ENCODE data around the gene PTS. TPM values are rescaled to one million over a fixed set of nuclear protein-coding genes. Genes with fewer than 3 reads are reported as not detected.

PTS gene
- total RNA-seq (10 to 100 TPM; 23.6 to 26.9 TPM), polyA plus RNA-seq (10 to 100 TPM; 11.2 to 11.4 TPM)

GRCh38 chr11:112226062-112226830, at the start of gene PTS:
PTS (plus strand) TSS chr11:112226428; CDS start chr11:112226444, 16 bp downstream.
- H3K36me3 ChIP-seq (ENCODE audit: insufficient read depth, low read length) = peaks cover 13% of the 10 kb centered on the region
- H3K9me3 ChIP-seq (ENCODE audit: control insufficient read depth in 1 of 2, low read length in 2 of 2) = no peaks in the 10 kb centered on the region
- peaks cover 15% of the 10 kb centered on the region for H3K4me1 ChIP-seq (ENCODE audit: insufficient read depth, low read length)
- Mint-ChIP-seq H3K36me3 (peaks cover 20 to 39% of the 10 kb centered on the region in 2 donors), H3K4me3 (peak within 1 kb of the TSS; percentile 92 to 96 (median 94)), H3K4me1 (peaks cover 19 to 32% (median 22%) of the 10 kb centered on the region in 4 donors), H3K9me3 (no peaks in the 10 kb centered on the region), H3K27me3 (no peaks in the 10 kb centered on the region), H3K27ac (peak within 1 kb of the TSS; percentile 96 to 99 (median 99))
- peak; percentile 81 to 91 (median 88) for DNase-seq
- POLR2A ChIA-PET (ENCODE audit: partially characterized antibody) = interaction anchor here (0.5 to 2.4 kb wide), 9 partner anchors 15 to 1088 kb away, joined by 3 to 16 read pairs (median 4); partner anchors contain the start of genes ALG9 and TTC12
- H3K4me3 ChIP-seq (ENCODE audit: low read length in 2 of 2) = peak within 1 kb of the TSS; percentile 98 to 100
- H3K27me3 ChIP-seq (ENCODE audit: insufficient read depth, low read length) = no peaks in the 10 kb centered on the region
- intact Hi-C loops (cut with micrococcal nuclease) = loop anchor here (1.0 to 5.0 kb wide), 4 partner anchors 299 to 1547 kb away; partner anchors contain the start of genes CFAP68, FDXACB1, TTC12 and ZW10
- CTCF ChIA-PET (ENCODE audit: partially characterized antibody) = interaction anchor here (21.5 kb wide), 1 partner anchor 54 kb away, joined by 452 read pairs; no protein-coding TSS in a partner anchor
- H3K27ac ChIP-seq (ENCODE audit: low read depth, low read length) = peak within 1 kb of the TSS; percentile 98

- ChIA-PET POLR2A (ENCODE audit: partially characterized antibody) (interaction anchor here (0.7 kb wide), 1 partner anchor 1759 kb away, joined by 3 read pairs; no protein-coding TSS in a partner anchor), CTCF (ENCODE audit: partially characterized antibody) (no interaction called here)
- peaks cover 0 to 4% (median 0%) of the 10 kb centered on the region in 8 donors for H3K9me3 Mint-ChIP-seq
- Histone ChIP-seq H3K36me3 (ENCODE audit: insufficient read depth, low read length) (no peaks in the 10 kb centered on the region), H3K4me3 (ENCODE audit: low read length in 2 of 2) (no peak overlapping the region), H3K9me3 (ENCODE audit: control insufficient read depth in 1 of 2, low read length in 2 of 2) (no peaks in the 10 kb centered on the region), H3K4me1 (ENCODE audit: insufficient read depth, low read length) (peaks cover 9% of the 10 kb centered on the region), H3K27me3 (ENCODE audit: insufficient read depth, low read length) (no peaks in the 10 kb centered on the region), H3K27ac (ENCODE audit: low read depth, low read length) (no peak overlapping the region)
- intact Hi-C loops (cut with micrococcal nuclease) = no loop called here
- peaks cover 0 to 4% of the 10 kb centered on the region in 2 donors for H3K36me3 Mint-ChIP-seq
- DNase-seq = no peak
- peaks cover 11 to 17% of the 10 kb centered on the region in 2 donors for H3K27me3 Mint-ChIP-seq
- peaks cover 0 to 12% (median 9%) of the 10 kb centered on the region in 4 donors for H3K4me1 Mint-ChIP-seq
- H3K4me3 Mint-ChIP-seq = no peak overlapping the region
- H3K27ac Mint-ChIP-seq = no peak overlapping the region
Observed at GRCh38 chr11:112177589-112177988, 48.6 kb upstream of the PTS start.

GRCh38 chr11:112178428-112178827, 47.8 kb upstream of the PTS start:
- ChIA-PET CTCF (ENCODE audit: partially characterized antibody) (no interaction called here), POLR2A (ENCODE audit: partially characterized antibody) (interaction anchor here (0.7 kb wide), 1 partner anchor 1758 kb away, joined by 3 read pairs; no protein-coding TSS in a partner anchor)
- Mint-ChIP-seq H3K27ac (no peak overlapping the region), H3K4me3 (no peak overlapping the region), H3K27me3 (peaks cover 11 to 17% of the 10 kb centered on the region in 2 donors), H3K9me3 (peaks cover 0 to 4% (median 0%) of the 10 kb centered on the region in 8 donors), H3K36me3 (peaks cover 0 to 4% of the 10 kb centered on the region in 2 donors), H3K4me1 (peaks cover 0 to 12% (median 9%) of the 10 kb centered on the region in 4 donors)
- H3K9me3 ChIP-seq (ENCODE audit: control insufficient read depth in 1 of 2, low read length in 2 of 2) = no peaks in the 10 kb centered on the region
- no peaks in the 10 kb centered on the region for H3K27me3 ChIP-seq (ENCODE audit: insufficient read depth, low read length)
- H3K4me3 ChIP-seq (ENCODE audit: low read length in 2 of 2) = no peak overlapping the region
- H3K27ac ChIP-seq (ENCODE audit: low read depth, low read length) = no peak overlapping the region
- intact Hi-C loops (cut with micrococcal nuclease) = no loop called here
- no peak for DNase-seq
- H3K4me1 ChIP-seq (ENCODE audit: insufficient read depth, low read length) = peaks cover 9% of the 10 kb centered on the region
- no peaks in the 10 kb centered on the region for H3K36me3 ChIP-seq (ENCODE audit: insufficient read depth, low read length)

GRCh38 chr11:112178936-112179335, 47.3 kb upstream of the PTS start:
- peaks cover 0 to 4% (median 0%) of the 10 kb centered on the region in 8 donors for H3K9me3 Mint-ChIP-seq
- H3K4me3 Mint-ChIP-seq = no peak overlapping the region
- H3K27ac Mint-ChIP-seq = no peak overlapping the region
- no peak for DNase-seq
- H3K27ac ChIP-seq (ENCODE audit: low read depth, low read length) = no peak overlapping the region
- POLR2A ChIA-PET (ENCODE audit: partially characterized antibody) = no interaction called here
- CTCF ChIA-PET (ENCODE audit: partially characterized antibody) = no interaction called here
- peaks cover 14 to 17% of the 10 kb centered on the region in 2 donors for H3K27me3 Mint-ChIP-seq
- no peaks in the 10 kb centered on the region for H3K9me3 ChIP-seq (ENCODE audit: control insufficient read depth in 1 of 2, low read length in 2 of 2)
- H3K36me3 Mint-ChIP-seq = peaks cover 0 to 4% of the 10 kb centered on the region in 2 donors
- H3K36me3 ChIP-seq (ENCODE audit: insufficient read depth, low read length) = no peaks in the 10 kb centered on the region
- no peak overlapping the region for H3K4me3 ChIP-seq (ENCODE audit: low read length in 2 of 2)
- H3K4me1 Mint-ChIP-seq = peaks cover 0 to 12% (median 9%) of the 10 kb centered on the region in 4 donors
- peaks cover 9% of the 10 kb centered on the region for H3K4me1 ChIP-seq (ENCODE audit: insufficient read depth, low read length)
- intact Hi-C loops (cut with micrococcal nuclease) = no loop called here
- H3K27me3 ChIP-seq (ENCODE audit: insufficient read depth, low read length) = no peaks in the 10 kb centered on the region

GRCh38 chr11:112179601-112180000, 46.6 kb upstream of the PTS start:
- Mint-ChIP-seq H3K9me3 (peaks cover 0 to 4% (median 0%) of the 10 kb centered on the region in 8 donors), H3K36me3 (peaks cover 0 to 4% of the 10 kb centered on the region in 2 donors), H3K4me3 (no peak overlapping the region), H3K4me1 (peaks cover 0 to 12% (median 8%) of the 10 kb centered on the region in 4 donors), H3K27ac (no peak overlapping the region), H3K27me3 (peaks cover 14 to 17% of the 10 kb centered on the region in 2 donors)
- ChIA-PET CTCF (ENCODE audit: partially characterized antibody) (no interaction called here), POLR2A (ENCODE audit: partially characterized antibody) (no interaction called here)
- no peaks in the 10 kb centered on the region for H3K27me3 ChIP-seq (ENCODE audit: insufficient read depth, low read length)
- no peaks in the 10 kb centered on the region for H3K36me3 ChIP-seq (ENCODE audit: insufficient read depth, low read length)
- intact Hi-C loops (cut with micrococcal nuclease) = no loop called here
- no peaks in the 10 kb centered on the region for H3K9me3 ChIP-seq (ENCODE audit: control insufficient read depth in 1 of 2, low read length in 2 of 2)
- no peak overlapping the region for H3K27ac ChIP-seq (ENCODE audit: low read depth, low read length)
- H3K4me3 ChIP-seq (ENCODE audit: low read length in 2 of 2) = no peak overlapping the region
- DNase-seq = no peak
- peaks cover 9% of the 10 kb centered on the region for H3K4me1 ChIP-seq (ENCODE audit: insufficient read depth, low read length)

GRCh38 chr11:112182867-112183266, 43.4 kb upstream of the PTS start:
- Histone ChIP-seq H3K27ac (ENCODE audit: low read depth, low read length) (no peak overlapping the region), H3K36me3 (ENCODE audit: insufficient read depth, low read length) (no peaks in the 10 kb centered on the region), H3K4me1 (ENCODE audit: insufficient read depth, low read length) (no peaks in the 10 kb centered on the region), H3K4me3 (ENCODE audit: low read length in 2 of 2) (no peak overlapping the region), H3K27me3 (ENCODE audit: insufficient read depth, low read length) (no peaks in the 10 kb centered on the region), H3K9me3 (ENCODE audit: control insufficient read depth in 1 of 2, low read length in 2 of 2) (no peaks in the 10 kb centered on the region)
- intact Hi-C loops (cut with micrococcal nuclease) = no loop called here
- Mint-ChIP-seq H3K27me3 (peaks cover 9% of the 10 kb centered on the region in 2 donors), H3K4me1 (no peaks in the 10 kb centered on the region), H3K36me3 (peaks cover 0 to 4% of the 10 kb centered on the region in 2 donors), H3K27ac (no peak overlapping the region), H3K9me3 (peaks cover 0 to 4% (median 0%) of the 10 kb centered on the region in 8 donors), H3K4me3 (no peak overlapping the region)
- no peak for DNase-seq
- CTCF ChIA-PET (ENCODE audit: partially characterized antibody) = no interaction called here
- POLR2A ChIA-PET (ENCODE audit: partially characterized antibody) = no interaction called here

GRCh38 chr11:112185883-112186282, 40.3 kb upstream of the PTS start:
- CTCF ChIA-PET (ENCODE audit: partially characterized antibody) = no interaction called here
- no peak for DNase-seq

More at GRCh38 chr11:112185883-112186282, 40.3 kb upstream of the PTS start:
- Histone ChIP-seq H3K27me3 (ENCODE audit: insufficient read depth, low read length) (no peaks in the 10 kb centered on the region), H3K27ac (ENCODE audit: low read depth, low read length) (no peak overlapping the region), H3K4me1 (ENCODE audit: insufficient read depth, low read length) (no peaks in the 10 kb centered on the region), H3K36me3 (ENCODE audit: insufficient read depth, low read length) (no peaks in the 10 kb centered on the region), H3K4me3 (ENCODE audit: low read length in 2 of 2) (no peak overlapping the region), H3K9me3 (ENCODE audit: control insufficient read depth in 1 of 2, low read length in 2 of 2) (no peaks in the 10 kb centered on the region)
- Mint-ChIP-seq H3K4me1 (no peaks in the 10 kb centered on the region), H3K27ac (no peak overlapping the region), H3K9me3 (peaks cover 0 to 4% (median 0%) of the 10 kb centered on the region in 8 donors), H3K4me3 (no peak overlapping the region), H3K27me3 (peaks cover 2 to 8% of the 10 kb centered on the region in 2 donors), H3K36me3 (peaks cover 0 to 1% of the 10 kb centered on the region in 2 donors)
- intact Hi-C loops (cut with micrococcal nuclease) = no loop called here
- POLR2A ChIA-PET (ENCODE audit: partially characterized antibody) = no interaction called here

Data from CD4-positive, alpha-beta memory T cell (primary cell).